ENCODE measurements around the gene QRFP.

QRFP gene

GRCh38 chr9:130905902-130906734 is 9.5 kb upstream of the QRFP start:
- Mint-ChIP-seq H3K27me3 (ENCODE audit: low read depth) (no peaks in the 10 kb centered on the region), H3K9me3 (no peaks in the 10 kb centered on the region), H3K4me1 (ENCODE audit: low read depth) (no peaks in the 10 kb centered on the region), H3K4me3 (no peak overlapping the region), H3K27ac (no peak overlapping the region), H3K36me3 (ENCODE audit: low read depth) (no peaks in the 10 kb centered on the region)
- no peak for DNase-seq (ENCODE audit: low spot score)

DNA sequence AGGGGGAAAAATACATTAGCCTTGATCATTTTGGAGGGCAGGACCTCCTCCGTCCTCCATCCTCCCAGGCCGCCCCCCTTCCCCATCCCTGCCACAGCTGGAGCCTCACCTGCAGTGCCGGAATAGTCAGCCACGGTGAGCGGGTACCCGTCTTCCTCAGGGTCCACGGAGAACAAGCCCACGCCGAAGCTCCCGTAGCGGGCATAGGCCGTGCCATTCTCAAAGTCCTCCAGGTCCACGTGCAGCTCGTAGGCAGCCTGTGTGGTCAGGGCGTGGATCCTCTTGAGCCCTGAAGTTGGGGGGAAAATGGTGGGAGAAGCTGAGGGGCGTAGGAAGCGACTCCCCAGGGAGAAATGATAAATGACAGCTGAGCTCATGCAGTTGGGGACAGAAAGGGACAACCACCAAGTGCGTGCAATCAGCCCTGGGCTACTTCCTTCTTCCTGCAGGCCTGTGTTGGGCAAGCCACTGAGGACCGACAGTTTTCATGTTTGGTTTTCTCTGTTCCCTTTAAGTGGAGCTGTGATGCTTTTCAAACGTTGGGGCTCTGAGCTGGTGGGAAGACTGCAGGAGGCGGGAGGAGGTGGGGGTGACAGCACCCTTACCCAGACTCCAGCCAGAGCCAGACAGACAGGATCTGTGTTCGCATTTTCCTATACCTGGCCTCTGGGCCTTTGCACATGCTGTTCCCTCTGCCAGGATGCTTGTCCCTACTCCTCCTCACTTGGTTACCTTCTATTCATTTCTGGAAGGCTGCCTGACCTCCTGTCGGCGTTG is 8.7 kb upstream of the QRFP start:
- Mint-ChIP-seq H3K4me3 (no peak overlapping the region), H3K36me3 (ENCODE audit: low read depth) (no peaks in the 10 kb centered on the region), H3K4me1 (ENCODE audit: low read depth) (no peaks in the 10 kb centered on the region), H3K9me3 (no peaks in the 10 kb centered on the region), H3K27ac (no peak overlapping the region), H3K27me3 (ENCODE audit: low read depth) (no peaks in the 10 kb centered on the region)
- no peak for DNase-seq (ENCODE audit: low spot score)

DNA sequence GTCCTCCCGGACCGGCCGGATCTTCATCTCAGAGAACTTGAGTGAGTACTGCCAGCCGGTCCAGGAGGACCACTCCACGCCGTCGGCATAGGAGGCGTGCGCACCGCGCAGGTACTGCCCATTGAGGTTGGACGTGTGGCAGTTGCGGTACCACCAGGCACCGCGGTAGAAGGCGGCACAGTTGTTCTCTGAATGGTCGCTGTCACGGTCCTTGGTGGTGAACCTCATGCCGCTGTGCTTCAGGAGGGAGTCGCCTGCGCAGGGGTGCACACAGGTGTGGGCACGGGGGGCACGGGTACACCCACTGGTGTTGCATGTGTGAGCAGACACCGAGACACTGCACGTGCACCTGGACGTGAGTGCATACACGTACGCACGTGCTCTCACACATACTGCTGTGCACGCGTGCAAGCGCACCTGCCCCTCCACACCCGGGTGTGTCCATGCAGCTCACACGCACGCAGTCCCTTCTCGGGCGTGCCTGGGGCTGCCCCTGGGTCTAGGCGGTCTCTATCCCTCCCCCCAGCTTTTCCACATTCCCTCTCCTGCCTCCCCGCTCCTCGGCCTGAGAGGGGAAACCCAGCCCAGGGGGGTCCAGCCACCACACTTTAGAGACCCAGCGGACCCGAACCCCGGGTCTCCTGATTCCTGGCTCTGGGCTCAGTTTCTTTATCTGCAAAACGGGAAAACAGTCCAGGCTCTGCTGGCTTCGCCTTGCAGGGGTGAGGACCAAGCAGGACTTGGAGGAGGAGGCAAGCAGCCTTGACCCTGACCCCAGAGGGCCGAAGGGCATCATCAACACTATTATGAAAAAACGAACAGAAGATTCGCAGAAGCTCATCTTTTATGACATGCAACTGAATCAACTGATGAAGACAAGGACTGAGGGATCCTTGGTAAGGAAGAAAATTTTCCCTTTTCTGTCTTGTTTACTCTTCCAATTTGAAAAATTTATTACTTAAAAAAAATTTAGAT is 7.7 kb upstream of the QRFP start:
- DNase-seq (ENCODE audit: low spot score), result no peak
- no peak overlapping the region for H3K4me3 Mint-ChIP-seq
- H3K27me3 Mint-ChIP-seq (ENCODE audit: low read depth), result no peaks in the 10 kb centered on the region
- H3K27ac Mint-ChIP-seq, result no peak overlapping the region
- H3K4me1 Mint-ChIP-seq (ENCODE audit: low read depth), result no peaks in the 10 kb centered on the region
- H3K9me3 Mint-ChIP-seq, result no peaks in the 10 kb centered on the region
- H3K36me3 Mint-ChIP-seq (ENCODE audit: low read depth), result no peaks in the 10 kb centered on the region

GRCh38 chr9:130903194-130904069 is 6.8 kb upstream of the QRFP start:
- Mint-ChIP-seq H3K27ac (no peak overlapping the region), H3K4me3 (no peak overlapping the region), H3K27me3 (ENCODE audit: low read depth) (no peaks in the 10 kb centered on the region), H3K4me1 (ENCODE audit: low read depth) (no peaks in the 10 kb centered on the region), H3K9me3 (no peaks in the 10 kb centered on the region), H3K36me3 (ENCODE audit: low read depth) (no peaks in the 10 kb centered on the region)
- DNase-seq (ENCODE audit: low spot score), result no peak

- no peak overlapping the region for H3K27ac Mint-ChIP-seq
- no peak overlapping the region for H3K4me3 Mint-ChIP-seq
- no peaks in the 10 kb centered on the region for H3K4me1 Mint-ChIP-seq (ENCODE audit: low read depth)
- no peaks in the 10 kb centered on the region for H3K36me3 Mint-ChIP-seq (ENCODE audit: low read depth)
- no peaks in the 10 kb centered on the region for H3K27me3 Mint-ChIP-seq (ENCODE audit: low read depth)
- no peaks in the 10 kb centered on the region for H3K9me3 Mint-ChIP-seq
- DNase-seq (ENCODE audit: low spot score), result no peak
Measured at GRCh38 chr9:130902204-130903185, 5.9 kb upstream of the QRFP start.

- no peak overlapping the region for H3K27ac Mint-ChIP-seq
- H3K4me3 Mint-ChIP-seq, result no peak overlapping the region
- DNase-seq (ENCODE audit: low spot score), result no peak
- H3K4me1 Mint-ChIP-seq (ENCODE audit: low read depth), result no peaks in the 10 kb centered on the region
- H3K9me3 Mint-ChIP-seq, result no peaks in the 10 kb centered on the region
- no peaks in the 10 kb centered on the region for H3K36me3 Mint-ChIP-seq (ENCODE audit: low read depth)
- H3K27me3 Mint-ChIP-seq (ENCODE audit: low read depth), result no peaks in the 10 kb centered on the region
Measured at GRCh38 chr9:130901498-130902203, 5.0 kb upstream of the QRFP start.

DNA sequence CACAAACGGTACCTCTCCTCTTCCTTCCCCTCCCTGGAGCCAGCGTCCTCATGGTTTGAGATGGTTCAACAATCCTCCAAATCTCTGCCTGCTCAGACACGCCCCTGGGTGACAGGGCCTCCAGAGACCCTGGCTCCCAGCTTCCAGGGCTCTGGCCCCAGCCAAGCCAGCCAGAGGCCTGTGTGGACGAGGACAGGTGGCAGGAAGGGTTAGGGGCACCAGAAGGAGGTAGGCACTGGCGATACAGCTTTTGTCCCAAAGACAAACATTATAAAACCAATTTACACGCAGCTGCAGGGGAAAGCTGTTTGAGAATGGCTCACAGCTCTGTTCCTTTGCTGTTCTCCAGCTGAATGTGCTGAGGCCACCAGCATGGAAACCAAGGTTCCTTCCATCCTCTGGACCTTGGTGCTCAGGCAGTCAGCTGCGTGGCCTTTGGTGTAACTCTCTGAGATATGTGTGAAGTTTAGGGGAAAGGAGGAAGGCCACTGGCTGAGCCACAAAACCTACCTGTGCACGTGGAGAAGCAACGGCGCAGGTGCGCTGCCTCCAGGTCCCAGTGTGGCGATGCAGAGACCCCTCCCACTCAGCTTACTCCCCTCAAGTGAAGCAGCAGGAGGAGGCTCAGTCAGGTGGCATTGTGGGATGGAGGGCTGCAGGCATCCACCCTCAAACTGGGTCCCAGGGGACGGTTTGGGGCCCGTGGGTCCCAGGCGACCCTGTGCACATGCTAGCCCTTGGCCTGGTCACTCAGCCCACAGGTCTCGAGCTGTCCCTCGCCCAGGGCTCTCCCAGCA is 4.3 kb upstream of the QRFP start:
- Mint-ChIP-seq H3K4me1 (ENCODE audit: low read depth) (no peaks in the 10 kb centered on the region), H3K4me3 (no peak overlapping the region)

DNA sequence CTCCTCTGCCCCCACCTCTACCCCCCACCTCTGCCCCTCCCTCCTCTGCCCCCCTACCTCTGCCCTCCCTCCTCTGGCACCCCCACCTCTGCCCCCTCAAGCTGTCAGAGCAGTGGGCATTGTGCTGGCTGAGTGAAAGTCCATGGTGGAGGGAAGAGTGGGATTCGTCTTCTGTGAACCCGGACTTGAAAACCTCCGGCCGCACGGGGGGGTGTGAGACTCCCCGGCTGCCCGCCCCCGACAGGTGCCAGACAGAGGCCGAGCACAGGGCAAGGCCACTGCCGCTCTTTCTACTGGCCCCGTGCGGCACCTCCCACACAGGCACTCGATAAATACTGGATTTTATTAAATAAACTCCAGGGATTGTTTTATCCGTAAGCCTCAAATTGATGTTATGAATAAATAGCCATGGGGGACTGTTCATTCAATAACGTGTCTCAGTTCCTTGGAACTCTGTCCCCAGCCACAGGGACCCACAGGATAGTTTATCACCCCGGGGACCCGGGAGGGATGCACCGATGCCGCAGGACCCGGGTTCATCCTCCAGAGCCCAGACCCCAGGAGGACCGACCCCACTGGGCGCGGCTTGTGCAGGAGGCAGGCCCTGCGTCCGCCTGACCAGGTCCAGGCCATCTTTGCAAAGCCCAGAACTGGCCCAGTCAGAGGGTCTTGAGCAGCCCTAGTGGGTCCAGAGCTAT is 2.6 kb upstream of the QRFP start:
- Mint-ChIP-seq H3K36me3 (ENCODE audit: low read depth) (no peaks in the 10 kb centered on the region), H3K27me3 (ENCODE audit: low read depth) (no peaks in the 10 kb centered on the region), H3K4me1 (ENCODE audit: low read depth) (no peaks in the 10 kb centered on the region), H3K4me3 (no peak overlapping the region), H3K9me3 (no peaks in the 10 kb centered on the region), H3K27ac (no peak overlapping the region)
- no peak for DNase-seq (ENCODE audit: low spot score)

More for the DNA sequence above, 4.3 kb upstream of the QRFP start:
- DNase-seq (ENCODE audit: low spot score), result no peak
- Mint-ChIP-seq H3K36me3 (ENCODE audit: low read depth) (no peaks in the 10 kb centered on the region), H3K9me3 (no peaks in the 10 kb centered on the region), H3K27me3 (ENCODE audit: low read depth) (no peaks in the 10 kb centered on the region), H3K27ac (no peak overlapping the region)

DNA sequence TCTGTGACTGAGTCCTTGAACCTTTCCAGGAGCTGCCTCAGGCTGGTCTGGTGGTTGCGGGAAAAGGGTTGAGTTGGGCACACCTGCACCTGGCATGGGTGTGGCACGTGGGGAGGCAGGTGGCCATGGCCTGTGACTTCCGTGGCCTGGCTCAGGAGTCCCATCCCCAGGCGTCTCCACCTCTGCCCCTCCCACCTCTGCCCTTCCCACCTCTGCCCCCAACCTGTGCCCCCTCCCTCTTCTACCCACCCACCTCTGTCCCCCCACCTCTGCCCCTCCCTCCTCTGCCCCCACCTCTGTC is 1.9 kb upstream of the QRFP start:
- no peak overlapping the region for H3K27ac Mint-ChIP-seq

DNA sequence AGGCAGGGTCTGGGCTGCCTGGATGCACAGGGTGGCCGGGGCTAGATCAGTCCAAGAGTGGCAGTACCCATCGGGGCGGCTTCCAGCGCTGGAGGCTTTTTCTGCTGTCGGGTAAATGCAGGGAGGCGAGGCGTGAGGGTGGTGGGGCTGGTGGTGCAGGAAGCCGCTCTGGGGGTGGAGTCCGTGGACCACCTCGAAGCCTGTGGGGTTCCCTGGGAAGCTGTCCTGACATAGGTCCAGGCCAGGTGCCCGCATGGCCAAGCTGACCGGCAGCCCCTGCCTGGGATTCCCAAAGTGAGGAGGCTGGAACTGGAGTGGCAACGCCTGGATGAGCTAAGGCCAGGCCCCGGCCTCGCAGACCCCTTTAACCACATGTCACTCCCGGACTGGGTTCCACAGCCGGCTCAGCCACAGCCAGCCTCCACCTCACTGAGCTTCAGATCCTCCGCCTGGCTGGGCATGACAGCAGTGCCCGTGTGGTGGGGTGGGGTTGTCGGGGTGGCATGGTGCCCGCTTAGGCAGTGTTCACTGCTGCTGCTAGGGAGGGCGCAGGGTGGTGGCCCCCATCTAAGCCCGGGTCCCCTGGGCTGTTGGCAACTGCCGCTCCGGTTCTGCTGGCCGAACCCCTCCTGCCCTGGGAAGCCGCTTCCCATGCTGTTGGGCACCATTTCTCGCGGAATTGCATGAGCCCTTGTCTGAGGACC is 1.4 kb upstream of the QRFP start:
- Mint-ChIP-seq H3K4me1 (ENCODE audit: low read depth) (no peaks in the 10 kb centered on the region), H3K36me3 (ENCODE audit: low read depth) (no peaks in the 10 kb centered on the region), H3K9me3 (no peaks in the 10 kb centered on the region), H3K27me3 (ENCODE audit: low read depth) (no peaks in the 10 kb centered on the region), H3K4me3 (no peak overlapping the region), H3K27ac (no peak overlapping the region)
- no peak for DNase-seq (ENCODE audit: low spot score)

More for the DNA sequence above, 1.9 kb upstream of the QRFP start:
- DNase-seq (ENCODE audit: low spot score), result no peak
- no peaks in the 10 kb centered on the region for H3K4me1 Mint-ChIP-seq (ENCODE audit: low read depth)
- no peaks in the 10 kb centered on the region for H3K27me3 Mint-ChIP-seq (ENCODE audit: low read depth)
- H3K36me3 Mint-ChIP-seq (ENCODE audit: low read depth), result no peaks in the 10 kb centered on the region
- H3K4me3 Mint-ChIP-seq, result no peak overlapping the region
- H3K9me3 Mint-ChIP-seq, result no peaks in the 10 kb centered on the region

All from T-helper 2 cell treated with Interferon-gamma antibody and Interleukin-4, amounts not matched to agents 5 μg/mL and 100 μg/mL, for 36 hours (primary cell).